Measurements from ENCODE around the gene DDX41. TPM values are rescaled to one million over a fixed set of nuclear protein-coding genes. Genes with fewer than 3 reads are reported as not detected.

The DDX41 gene
- total RNA-seq, 1 experiment from 2014 or later, result 137 TPM

DNA sequence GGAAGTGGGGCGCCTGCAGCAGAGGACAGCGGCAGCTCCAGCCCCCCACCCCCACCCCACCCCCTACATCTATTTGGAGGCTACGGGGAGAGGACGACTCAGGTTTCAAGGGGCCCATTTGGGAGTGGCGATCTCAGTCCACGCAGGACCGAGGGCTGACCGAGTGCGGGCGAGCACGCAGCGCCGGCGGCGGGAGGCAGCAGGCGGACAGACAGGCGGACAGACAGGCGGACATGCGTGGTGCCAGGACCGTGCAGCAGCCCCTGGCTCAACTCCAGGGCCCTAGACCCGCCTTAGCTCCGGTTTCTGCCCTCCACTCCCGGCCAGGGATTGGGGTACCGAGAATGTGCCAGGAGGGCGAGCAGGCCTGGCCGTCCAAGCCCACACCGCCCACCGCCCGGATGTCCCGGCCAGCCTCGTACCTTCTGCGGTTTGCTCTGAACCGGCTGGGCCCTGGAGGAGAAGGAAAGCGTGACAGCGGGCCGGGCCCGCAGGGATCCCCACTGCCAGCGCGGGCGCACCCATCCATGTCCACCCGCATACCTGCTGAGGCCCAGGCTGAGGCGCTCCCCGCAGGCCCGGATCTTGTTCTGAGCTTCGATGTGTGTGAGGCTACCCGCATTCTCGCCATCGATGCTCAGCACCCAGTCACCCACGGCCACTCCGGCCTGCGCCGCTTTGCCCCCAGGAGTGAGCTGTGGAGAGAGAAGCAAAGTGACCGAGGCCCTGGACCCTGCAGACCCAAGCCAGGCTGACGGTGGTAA lies 24.6 kb downstream of the DDX41 start:
- Mint-ChIP-seq H3K36me3 (ENCODE audit: insufficient read depth, unreplicated experiment) (peaks cover 30% of the 10 kb centered on the region), H3K27me3 (ENCODE audit: insufficient read depth, unreplicated experiment) (no peaks in the 10 kb centered on the region), H3K27ac (ENCODE audit: unreplicated experiment) (no peak overlapping the region), H3K4me1 (ENCODE audit: low read depth, unreplicated experiment) (peaks cover 5% of the 10 kb centered on the region), H3K9me3 (ENCODE audit: unreplicated experiment) (no peaks in the 10 kb centered on the region), H3K4me3 (ENCODE audit: unreplicated experiment) (no peak overlapping the region)
- Histone ChIP-seq H3K9me3 (no peaks in the 10 kb centered on the region), H3K4me3 (ENCODE audit: low read depth, low read length) (no peak overlapping the region), H3K27me3 (replicated peaks; ENCODE audit: control insufficient read depth, insufficient read depth, low read length) (no peaks in the 10 kb centered on the region), H3K4me1 (peaks cover 24% of the 10 kb centered on the region), H3K36me3 (ENCODE audit: control insufficient read depth, insufficient read depth, low read length) (peaks cover 4% of the 10 kb centered on the region)
- intact Hi-C loops (cut with micrococcal nuclease; ENCODE audit: unreplicated experiment), result no loop called here
- TF ChIP-seq, protein P1, sequence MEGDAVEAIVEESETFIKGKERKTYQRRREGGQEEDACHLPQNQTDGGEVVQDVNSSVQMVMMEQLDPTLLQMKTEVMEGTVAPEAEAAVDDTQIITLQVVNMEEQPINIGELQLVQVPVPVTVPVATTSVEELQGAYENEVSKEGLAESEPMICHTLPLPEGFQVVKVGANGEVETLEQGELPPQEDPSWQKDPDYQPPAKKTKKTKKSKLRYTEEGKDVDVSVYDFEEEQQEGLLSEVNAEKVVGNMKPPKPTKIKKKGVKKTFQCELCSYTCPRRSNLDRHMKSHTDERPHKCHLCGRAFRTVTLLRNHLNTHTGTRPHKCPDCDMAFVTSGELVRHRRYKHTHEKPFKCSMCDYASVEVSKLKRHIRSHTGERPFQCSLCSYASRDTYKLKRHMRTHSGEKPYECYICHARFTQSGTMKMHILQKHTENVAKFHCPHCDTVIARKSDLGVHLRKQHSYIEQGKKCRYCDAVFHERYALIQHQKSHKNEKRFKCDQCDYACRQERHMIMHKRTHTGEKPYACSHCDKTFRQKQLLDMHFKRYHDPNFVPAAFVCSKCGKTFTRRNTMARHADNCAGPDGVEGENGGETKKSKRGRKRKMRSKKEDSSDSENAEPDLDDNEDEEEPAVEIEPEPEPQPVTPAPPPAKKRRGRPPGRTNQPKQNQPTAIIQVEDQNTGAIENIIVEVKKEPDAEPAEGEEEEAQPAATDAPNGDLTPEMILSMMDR (IDR thresholded peaks at IDR 0.05; ENCODE audit: insufficient read depth in 1 of 2, low read depth in 1 of 2, low read length in 1 of 2, severe bottlenecking in 1 of 2, unreplicated experiment in 1 of 2), result no peak
- no peak for DNase-seq
- no TSS peak for BruUV-seq (replicated peaks)
- ChIA-PET CTCF (interaction anchor here (0.6 kb wide), 1 partner anchor 56 kb away, joined by 4 read pairs; no protein-coding TSS in a partner anchor), POLR2A (no interaction called here)

DNA sequence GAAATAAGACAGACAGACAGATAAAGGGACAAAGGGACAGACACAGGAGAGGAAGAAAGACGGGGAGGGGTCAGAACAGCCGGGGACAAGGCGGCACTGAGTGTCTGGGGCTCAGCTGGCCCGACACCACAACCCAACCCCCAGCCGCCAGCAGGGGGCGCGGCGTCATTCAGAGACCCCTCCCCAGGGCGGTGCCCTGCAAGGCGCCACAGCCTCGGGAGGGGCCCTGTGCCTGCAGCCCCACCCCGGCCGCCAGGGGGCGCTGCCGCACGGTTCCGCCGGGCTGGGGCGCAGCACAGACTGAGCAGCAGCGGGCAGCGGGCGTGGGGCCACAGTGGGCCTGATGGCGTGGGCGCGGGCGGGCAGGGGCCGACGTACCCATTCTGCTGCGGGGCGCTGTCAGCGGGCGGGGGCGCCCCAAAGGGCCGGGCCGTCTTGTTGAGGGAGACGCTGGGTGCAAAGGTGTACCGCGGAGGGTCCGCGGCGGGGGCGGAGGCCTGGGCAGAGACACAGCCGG lies 25.3 kb downstream of the DDX41 start:
- H3K9me3 ChIP-seq, result no peaks in the 10 kb centered on the region
- DNase-seq, result peak in 1 of 2 experiments; percentile 72
- Mint-ChIP-seq H3K27me3 (ENCODE audit: insufficient read depth, unreplicated experiment) (no peaks in the 10 kb centered on the region), H3K36me3 (ENCODE audit: insufficient read depth, unreplicated experiment) (peaks cover 30% of the 10 kb centered on the region), H3K4me3 (ENCODE audit: unreplicated experiment) (no peak overlapping the region), H3K27ac (ENCODE audit: unreplicated experiment) (no peak overlapping the region), H3K9me3 (ENCODE audit: unreplicated experiment) (no peaks in the 10 kb centered on the region), H3K4me1 (ENCODE audit: low read depth, unreplicated experiment) (peaks cover 5% of the 10 kb centered on the region)
- TF ChIP-seq, protein P1 (IDR thresholded peaks at IDR 0.05; ENCODE audit: insufficient read depth in 1 of 2, low read depth in 1 of 2, low read length in 1 of 2, severe bottlenecking in 1 of 2, unreplicated experiment in 1 of 2), result peak; percentile 29 to 71
- no TSS peak for BruUV-seq (replicated peaks)
- ChIA-PET CTCF (no interaction called here), POLR2A (no interaction called here)
- H3K27me3 ChIP-seq (replicated peaks; ENCODE audit: control insufficient read depth, insufficient read depth, low read length), result no peaks in the 10 kb centered on the region
- H3K4me1 ChIP-seq, result peaks cover 23% of the 10 kb centered on the region
- intact Hi-C loops (cut with micrococcal nuclease; ENCODE audit: unreplicated experiment), result no loop called here
- H3K36me3 ChIP-seq (ENCODE audit: control insufficient read depth, insufficient read depth, low read length), result peaks cover 4% of the 10 kb centered on the region
- no peak overlapping the region for H3K4me3 ChIP-seq (ENCODE audit: low read depth, low read length)

DNA sequence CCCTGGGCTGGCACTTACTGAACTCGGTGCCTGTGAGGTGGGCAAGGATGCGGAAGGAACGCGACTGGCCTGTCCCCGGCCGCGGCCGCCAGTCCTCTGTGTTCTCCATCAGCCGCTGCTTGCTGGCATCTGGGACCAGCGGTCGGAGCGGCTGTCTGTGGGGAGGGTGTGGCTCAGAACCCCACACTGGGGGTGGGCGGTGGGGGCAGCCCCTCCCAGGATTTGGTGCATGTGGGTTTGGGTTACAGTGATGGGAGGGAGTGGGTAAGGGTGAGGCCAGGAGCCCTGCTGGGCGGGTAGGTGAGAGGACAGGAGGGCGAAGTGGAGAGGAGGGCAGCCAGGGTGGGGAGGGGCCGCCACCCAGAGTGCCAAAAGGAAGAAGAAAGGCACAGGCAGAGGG lies 25.8 kb downstream of the DDX41 start:
- H3K9me3 ChIP-seq, result no peaks in the 10 kb centered on the region
- no peak for DNase-seq
- POLR2A ChIA-PET, result no interaction called here
- Mint-ChIP-seq H3K27me3 (ENCODE audit: insufficient read depth, unreplicated experiment) (no peaks in the 10 kb centered on the region), H3K36me3 (ENCODE audit: insufficient read depth, unreplicated experiment) (peaks cover 30% of the 10 kb centered on the region), H3K9me3 (ENCODE audit: unreplicated experiment) (no peaks in the 10 kb centered on the region), H3K4me1 (ENCODE audit: low read depth, unreplicated experiment) (peaks cover 2% of the 10 kb centered on the region), H3K4me3 (ENCODE audit: unreplicated experiment) (no peak overlapping the region), H3K27ac (ENCODE audit: unreplicated experiment) (no peak overlapping the region)
- H3K36me3 ChIP-seq (ENCODE audit: control insufficient read depth, insufficient read depth, low read length), result peaks cover 4% of the 10 kb centered on the region
- TF ChIP-seq, protein P1 (IDR thresholded peaks at IDR 0.05; ENCODE audit: insufficient read depth in 1 of 2, low read depth in 1 of 2, low read length in 1 of 2, severe bottlenecking in 1 of 2, unreplicated experiment in 1 of 2), result no peak
- CTCF ChIA-PET, result interaction anchor here (1.3 kb wide), 1 partner anchor 33 kb away, joined by 4 read pairs; no protein-coding TSS in a partner anchor
- H3K27me3 ChIP-seq (replicated peaks; ENCODE audit: control insufficient read depth, insufficient read depth, low read length), result no peaks in the 10 kb centered on the region
- intact Hi-C loops (cut with micrococcal nuclease; ENCODE audit: unreplicated experiment), result no loop called here
- no TSS peak for BruUV-seq (replicated peaks)
- H3K4me1 ChIP-seq, result peaks cover 18% of the 10 kb centered on the region
- no peak overlapping the region for H3K4me3 ChIP-seq (ENCODE audit: low read depth, low read length)

All from Caco-2 (cell line).